Prostate gland (tissue), 2 donors: ENCODE results near the gene SNX19.

Experiments
- POLR2A ChIP-seq: fragments of 450-650 bp; IDR thresholded peaks from one replicate; pipeline ENCODE4 v1.6.1; 2016; ENCODE audit warnings: antibody characterized with exemption, mild to moderate bottlenecking
- POLR2AphosphoS5 ChIP-seq: sonication (generic); formaldehyde crosslinking; IDR thresholded peaks from one replicate; pipeline ENCODE4 v1.6.1; 2017; ENCODE audit warnings: antibody characterized with exemption
- TF ChIP-seq, protein P1 (sequence below), 4 experiments: fragments of 200-600 bp in 2 of 4; fragments of 450-650 bp in 2 of 4; sonication (generic) in 2 of 4; IDR thresholded peaks; 1 replicate in 3 of 4; 2 replicates in 1 of 4; pipeline ENCODE4 v1.5.1; 2016 to 2019; ENCODE audit warnings: antibody characterized with exemption in 4 of 4, mild to moderate bottlenecking in 2 of 4, moderate library complexity in 2 of 4

DNA sequence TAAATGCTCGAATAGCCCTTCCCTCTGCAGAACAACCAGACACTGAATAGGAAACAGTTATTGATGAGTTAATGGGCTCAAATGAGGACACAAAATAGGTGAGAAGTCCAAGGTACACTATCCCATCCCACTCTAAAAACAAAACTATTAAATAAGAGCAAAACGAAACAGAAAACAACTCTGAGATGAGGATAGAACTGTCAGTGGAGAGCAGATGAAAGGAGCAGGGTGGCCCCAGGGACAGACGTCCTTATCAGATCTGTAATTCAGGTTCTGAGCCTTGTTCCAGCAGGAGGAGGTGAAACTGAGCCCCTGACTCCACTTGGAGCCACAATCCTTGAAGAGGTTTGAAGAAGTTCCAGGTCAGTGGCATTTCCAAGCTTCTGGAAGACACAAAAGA, 8.5 kb upstream of the SNX19 start:
- TF ChIP-seq POLR2A: no peak
- TF ChIP-seq, protein P1, sequence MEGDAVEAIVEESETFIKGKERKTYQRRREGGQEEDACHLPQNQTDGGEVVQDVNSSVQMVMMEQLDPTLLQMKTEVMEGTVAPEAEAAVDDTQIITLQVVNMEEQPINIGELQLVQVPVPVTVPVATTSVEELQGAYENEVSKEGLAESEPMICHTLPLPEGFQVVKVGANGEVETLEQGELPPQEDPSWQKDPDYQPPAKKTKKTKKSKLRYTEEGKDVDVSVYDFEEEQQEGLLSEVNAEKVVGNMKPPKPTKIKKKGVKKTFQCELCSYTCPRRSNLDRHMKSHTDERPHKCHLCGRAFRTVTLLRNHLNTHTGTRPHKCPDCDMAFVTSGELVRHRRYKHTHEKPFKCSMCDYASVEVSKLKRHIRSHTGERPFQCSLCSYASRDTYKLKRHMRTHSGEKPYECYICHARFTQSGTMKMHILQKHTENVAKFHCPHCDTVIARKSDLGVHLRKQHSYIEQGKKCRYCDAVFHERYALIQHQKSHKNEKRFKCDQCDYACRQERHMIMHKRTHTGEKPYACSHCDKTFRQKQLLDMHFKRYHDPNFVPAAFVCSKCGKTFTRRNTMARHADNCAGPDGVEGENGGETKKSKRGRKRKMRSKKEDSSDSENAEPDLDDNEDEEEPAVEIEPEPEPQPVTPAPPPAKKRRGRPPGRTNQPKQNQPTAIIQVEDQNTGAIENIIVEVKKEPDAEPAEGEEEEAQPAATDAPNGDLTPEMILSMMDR (IDR thresholded peaks at IDR 0.05): no peak
- no peak for TF ChIP-seq POLR2AphosphoS5
